Measurements from ENCODE around the gene CHDH.

Gene CHDH

GRCh38 chr3:53780806-53781205, 65.4 kb downstream of the CHDH start:
- no peak for DNase-seq

- DNase-seq, result no peak
These were observed 66.0 kb downstream of the CHDH start for GRCh38 chr3:53780171-53780570.

GRCh38 chr3:53778153-53778552, 68.1 kb downstream of the CHDH start:
- no peak for DNase-seq

- DNase-seq, result no peak
These were observed 68.8 kb downstream of the CHDH start for GRCh38 chr3:53777468-53777867.

GRCh38 chr3:53776494-53777101, 69.6 kb downstream of the CHDH start:
- DNase-seq, result no peak

DNA sequence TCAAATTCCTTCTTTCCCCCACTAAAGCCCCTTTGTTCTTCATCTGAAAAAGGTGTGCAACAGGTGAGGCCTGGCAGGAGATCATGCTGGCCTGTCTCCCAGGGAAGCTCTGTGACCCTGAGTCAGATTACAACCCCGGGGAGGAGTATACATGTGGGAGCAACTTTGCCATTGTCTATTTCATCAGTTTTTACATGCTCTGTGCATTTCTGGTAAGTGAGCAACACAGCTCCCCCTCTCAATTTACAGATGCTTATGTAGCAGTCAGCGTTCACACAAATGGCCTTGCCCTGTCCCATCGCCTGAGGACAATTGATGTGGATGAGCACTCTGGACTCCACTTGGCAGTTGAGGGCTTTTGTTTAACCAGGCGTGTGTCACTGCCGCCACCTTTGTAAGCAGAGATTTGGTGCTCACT, 70.4 kb downstream of the CHDH start:
- no peak for DNase-seq

DNA sequence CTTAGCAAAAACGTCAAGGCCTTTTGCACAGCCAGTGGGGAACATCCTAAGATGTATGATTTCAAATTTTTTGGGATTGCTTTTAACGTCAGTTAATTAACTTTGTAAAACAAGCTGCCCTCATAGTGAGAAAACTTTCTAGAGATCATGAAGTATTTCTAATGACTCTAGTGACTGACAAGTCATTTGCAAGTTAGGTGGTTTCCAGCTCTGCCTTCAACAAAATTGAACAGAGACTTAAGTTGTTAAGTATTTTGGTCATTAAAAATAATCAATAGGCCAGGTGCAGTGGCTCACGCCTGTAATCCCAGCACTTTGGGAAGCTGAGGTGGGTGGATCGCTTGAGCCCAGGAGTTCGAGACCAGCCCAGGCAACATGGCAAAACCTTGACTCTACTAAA, 71.2 kb downstream of the CHDH start:
- no peak for DNase-seq

DNA sequence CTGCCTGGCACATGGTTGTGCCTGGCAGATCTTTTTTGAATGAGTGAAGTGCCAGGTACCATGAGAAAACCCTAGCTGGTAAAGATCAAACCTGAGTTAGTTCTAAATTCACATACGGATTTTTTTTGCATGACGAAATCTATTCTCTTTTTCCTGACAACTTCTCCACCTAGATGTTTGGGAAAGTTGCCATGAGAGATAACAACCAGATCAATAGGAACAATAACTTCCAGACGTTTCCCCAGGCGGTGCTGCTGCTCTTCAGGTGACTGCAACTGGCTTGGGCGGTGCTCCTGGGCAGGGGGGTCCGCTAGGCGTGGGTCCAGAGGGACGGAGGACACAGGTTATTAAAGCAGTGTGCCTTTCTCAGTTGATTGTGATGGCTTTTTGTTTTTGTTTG, 71.8 kb downstream of the CHDH start:
- DNase-seq, result no peak

GRCh38 chr3:53773611-53774368, 72.4 kb downstream of the CHDH start:
- DNase-seq, result no peak

DNA sequence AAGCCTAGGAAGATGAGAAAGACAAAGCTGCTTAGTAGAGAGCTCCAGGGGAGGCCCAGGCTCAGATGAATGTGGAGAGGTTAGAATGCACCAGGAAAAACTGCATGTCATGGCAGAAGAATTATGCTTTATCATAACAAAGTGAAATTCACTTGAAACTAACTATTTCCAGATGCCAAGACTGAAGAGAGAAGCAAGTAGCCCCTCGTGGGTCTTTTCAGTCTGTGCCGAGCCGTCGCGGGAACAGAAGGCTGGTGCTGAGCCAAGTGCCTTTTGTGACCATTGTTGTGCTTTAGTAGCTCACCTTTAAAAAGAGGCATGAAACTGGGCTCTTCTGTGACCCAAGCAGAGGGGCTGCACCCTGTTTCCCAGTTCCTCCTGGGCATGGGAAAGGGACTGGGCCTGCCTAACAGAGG, 73.2 kb downstream of the CHDH start:
- no peak for DNase-seq

- no peak for DNase-seq
These were observed 73.7 kb downstream of the CHDH start for GRCh38 chr3:53772562-53772961.

- DNase-seq, result no peak
These were observed 77.5 kb downstream of the CHDH start for GRCh38 chr3:53768478-53769459.

DNA sequence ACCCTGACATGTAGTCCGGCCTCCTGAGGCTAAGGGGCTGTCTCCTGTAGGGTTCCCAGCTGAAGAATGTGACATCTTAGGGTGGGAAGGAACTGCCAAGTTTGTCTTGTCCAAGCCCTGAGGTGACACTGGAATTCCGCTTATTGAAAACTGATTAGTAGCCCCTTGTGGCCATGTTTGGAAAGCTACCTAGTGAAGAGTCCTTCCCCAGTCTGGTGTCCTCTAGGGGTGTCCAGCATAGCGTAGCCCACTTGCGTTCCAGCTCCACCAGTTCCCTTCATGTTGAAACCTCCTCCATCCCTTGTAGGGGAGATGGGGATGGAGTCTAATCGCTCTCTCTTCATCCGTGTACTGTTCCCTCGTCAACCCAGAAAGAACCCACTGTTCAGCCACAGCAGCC, 79.5 kb downstream of the CHDH start:
- DNase-seq, result no peak

DNA sequence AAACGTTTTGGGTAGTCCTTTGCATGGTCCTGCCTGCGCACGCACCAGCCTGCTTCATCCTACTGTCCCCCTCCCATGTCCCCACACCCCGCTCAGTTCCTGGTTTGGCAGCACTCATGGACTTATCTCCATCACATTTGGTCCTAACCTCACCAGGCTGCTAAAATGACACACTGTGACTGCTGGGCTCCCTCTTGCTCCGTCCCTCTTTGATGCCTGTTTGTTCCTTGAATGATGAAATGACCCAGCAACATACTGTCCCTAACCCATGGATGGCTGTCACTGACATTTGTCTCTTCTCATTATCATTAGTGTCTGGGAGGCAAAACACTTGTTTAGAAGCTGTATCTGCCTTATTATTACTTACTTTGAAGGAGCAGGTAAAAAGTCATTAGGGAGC, 80.5 kb downstream of the CHDH start:
- no peak for DNase-seq

DNA sequence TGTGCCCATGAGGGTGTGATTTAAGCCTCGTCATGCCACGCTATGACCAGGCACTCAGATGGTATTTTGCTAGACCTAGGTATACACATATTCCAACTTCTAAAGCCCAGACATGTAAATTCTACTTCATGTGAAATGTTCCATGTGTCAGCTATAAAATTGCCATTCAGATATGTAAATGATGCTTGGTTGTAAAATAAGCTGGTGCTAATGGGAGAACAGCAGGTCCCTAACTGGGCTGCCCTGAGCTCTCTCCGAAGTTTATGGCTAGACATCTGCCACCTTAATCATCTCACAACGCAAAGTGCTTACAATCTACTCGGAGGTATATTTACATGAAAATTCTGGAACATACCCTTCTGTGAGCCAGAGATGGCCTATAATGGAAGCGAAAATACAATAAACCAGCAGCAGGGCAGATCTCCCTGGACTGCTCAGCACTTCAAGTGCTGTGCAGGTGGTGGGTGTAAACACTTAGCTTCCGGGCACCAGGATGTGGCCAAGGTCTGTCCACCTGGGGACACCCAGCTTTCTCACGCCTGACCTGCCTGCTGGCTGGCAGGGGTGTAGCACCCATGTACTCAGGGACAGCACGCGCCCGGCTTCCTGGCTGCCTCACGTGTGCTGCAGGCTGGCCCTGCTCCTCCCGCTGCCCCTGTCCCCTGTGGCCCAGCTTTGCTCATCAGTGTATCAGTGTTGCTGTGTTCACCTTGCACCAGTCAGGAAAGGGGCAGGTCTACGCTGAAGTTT, 82.0 kb downstream of the CHDH start:
- DNase-seq, result no peak

DNA sequence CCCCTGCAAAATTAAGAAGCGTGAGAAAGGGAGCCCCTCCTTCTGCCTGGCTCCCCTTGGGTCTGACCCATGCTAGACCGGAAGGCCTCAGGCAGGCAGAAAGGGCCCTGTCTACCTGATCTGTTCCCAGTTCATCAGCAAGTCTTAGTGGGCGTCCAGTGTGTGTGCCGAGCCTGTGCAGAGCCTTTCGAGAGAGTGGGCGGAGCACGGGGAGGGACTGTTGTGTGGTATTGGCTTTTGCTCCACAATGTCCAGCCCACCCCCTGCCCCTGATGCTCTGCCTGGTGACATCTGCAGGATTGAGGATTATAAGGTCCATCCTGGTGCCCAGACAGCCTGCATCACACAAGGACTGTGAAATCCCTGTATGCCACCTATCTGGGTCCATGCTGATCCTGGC, 82.9 kb downstream of the CHDH start:
- no peak for DNase-seq

Measured in NCI-H1694 treated with DMSO at 0.1 percent for 48 hours (cell line).